Mesenchymal stem cell (in vitro differentiated cells and primary cell): Measurements from ENCODE around the gene ZNF439.
"Not testable (repeated sequence)": the region's sequence is repeated elsewhere in the genome, so short reads cannot be mapped to it uniquely, and the experiment has no call there.

Experiments
- DNase-seq: peaks from one replicate; pipeline ENCODE4 v3.0.0-alpha.2; 2013
- H2AFZ ChIP-seq: one replicate; pipeline ENCODE4 v1.6.1; 2013; ENCODE audit warnings: low read depth, mild to moderate bottlenecking, control low read depth, inconsistent platforms, low read length, moderate library complexity
- H2AK5ac ChIP-seq: 2 replicates; pipeline ENCODE4 v1.6.1; 2013; ENCODE audit warnings: low read length, moderate library complexity, mild to moderate bottlenecking, inconsistent platforms; ENCODE audit not compliant: severe bottlenecking
- H2BK120ac ChIP-seq: one replicate; pipeline ENCODE4 v1.6.1; 2013; ENCODE audit warnings: low read depth, mild to moderate bottlenecking, inconsistent platforms, low read length, moderate library complexity
- H2BK12ac ChIP-seq, 2 experiments: one replicate each; pipeline ENCODE4 v1.6.1; 2013; ENCODE audit warnings: inconsistent platforms in 2 of 2, low read length in 2 of 2, mild to moderate bottlenecking in 2 of 2, moderate library complexity in 2 of 2, control low read depth in 1 of 2
- H2BK15ac ChIP-seq: one replicate; pipeline ENCODE4 v1.6.1; 2013; ENCODE audit warnings: mild to moderate bottlenecking, low read depth, inconsistent platforms; ENCODE audit not compliant: poor library complexity, severe bottlenecking
- H2BK5ac ChIP-seq: 2 replicates; pipeline ENCODE4 v1.6.1; 2013; ENCODE audit warnings: low read depth, mild to moderate bottlenecking, low read length, control low read depth, inconsistent platforms; ENCODE audit not compliant: poor library complexity, severe bottlenecking
- H3K14ac ChIP-seq, 2 experiments: one replicate each; pipeline ENCODE4 v1.6.1; 2013; ENCODE audit warnings: inconsistent platforms in 2 of 2, low read length in 2 of 2, control low read depth in 1 of 2, mild to moderate bottlenecking in 1 of 2, moderate library complexity in 1 of 2
- H3K18ac ChIP-seq, 2 experiments: one replicate each; pipeline ENCODE4 v1.6.1; 2013; ENCODE audit warnings: inconsistent platforms in 2 of 2, low read length in 2 of 2, control low read depth in 1 of 2, low read depth in 1 of 2, mild to moderate bottlenecking in 1 of 2
- H3K23ac ChIP-seq, 2 experiments: one replicate each; pipeline ENCODE4 v1.6.1; 2013; ENCODE audit warnings: inconsistent platforms in 2 of 2, low read length in 2 of 2, mild to moderate bottlenecking in 2 of 2, moderate library complexity in 2 of 2, control low read depth in 1 of 2
- H3K27ac ChIP-seq: 2 replicates; pipeline ENCODE4 v1.5.1; 2013; ENCODE audit warnings: mild to moderate bottlenecking, moderate library complexity, low read length, control low read depth, inconsistent platforms; ENCODE audit not compliant: poor library complexity, severe bottlenecking
- H3K27me3 ChIP-seq, 2 experiments: 2 replicates each; pipeline versions ENCODE4 v1.6.1 to v1.7.0; 2013; ENCODE audit warnings: low read length in 2 of 2, mild to moderate bottlenecking in 2 of 2, moderate library complexity in 2 of 2, control low read depth in 1 of 2, inconsistent platforms in 1 of 2; ENCODE audit not compliant: control insufficient read depth in 1 of 2, insufficient read depth in 1 of 2
- H3K36me3 ChIP-seq, 2 experiments: 2 replicates each; pipeline versions ENCODE4 v1.6.1 to v1.7.0; 2013; ENCODE audit warnings: low read length in 2 of 2, control low read depth in 1 of 2, inconsistent platforms in 1 of 2, low read depth in 1 of 2, mild to moderate bottlenecking in 1 of 2; ENCODE audit not compliant: insufficient read depth in 2 of 2, control insufficient read depth in 1 of 2
- H3K4ac ChIP-seq, 2 experiments: one replicate each; pipeline ENCODE4 v1.6.1; 2013; ENCODE audit warnings: inconsistent platforms in 2 of 2, low read length in 2 of 2, mild to moderate bottlenecking in 2 of 2, moderate library complexity in 2 of 2, control low read depth in 1 of 2, low read depth in 1 of 2
- H3K4me1 ChIP-seq: 2 replicates; pipeline ENCODE4 v1.6.1; 2013; ENCODE audit warnings: low read depth, low read length, control low read depth; ENCODE audit not compliant: control insufficient read depth, insufficient read depth
- H3K4me2 ChIP-seq: 2 replicates; pipeline ENCODE4 v1.6.1; 2013; ENCODE audit warnings: low read length, mild to moderate bottlenecking, inconsistent platforms; ENCODE audit not compliant: poor library complexity, severe bottlenecking
- H3K4me3 ChIP-seq, 2 experiments: 2 replicates each; pipeline versions ENCODE4 v1.5.1 to v1.7.0; 2013; ENCODE audit warnings: low read length in 2 of 2, mild to moderate bottlenecking in 2 of 2, control low read depth in 1 of 2, low read depth in 1 of 2; ENCODE audit not compliant: insufficient read depth in 1 of 2
- H3K79me1 ChIP-seq: replicated peaks from 2 replicates; pipeline ENCODE4 v1.6.1; 2013; ENCODE audit warnings: mild to moderate bottlenecking, control low read depth, low read length, inconsistent platforms; ENCODE audit not compliant: poor library complexity, severe bottlenecking
- H3K9ac ChIP-seq: 2 replicates; pipeline ENCODE4 v1.7.0; 2013; ENCODE audit warnings: mild to moderate bottlenecking, low read length, moderate library complexity
- H3K9me3 ChIP-seq: 2 replicates; pipeline ENCODE4 v1.7.0; 2013; ENCODE audit warnings: mild to moderate bottlenecking, low read length; ENCODE audit not compliant: control insufficient read depth
- H4K8ac ChIP-seq: one replicate; pipeline ENCODE4 v1.6.1; 2013; ENCODE audit warnings: inconsistent platforms, mild to moderate bottlenecking, low read length, moderate library complexity
- H4K91ac ChIP-seq: one replicate; pipeline ENCODE4 v1.6.1; 2013; ENCODE audit warnings: mild to moderate bottlenecking, low read length, inconsistent platforms
- WGBS: methylation state at CpG from one replicate; pipeline ENCODE4 v1.1.7; 2013; ENCODE audit warnings: mixed read lengths; 5-methylcytosine and 5-hydroxymethylcytosine counted together

Gene ZNF439

DNA sequence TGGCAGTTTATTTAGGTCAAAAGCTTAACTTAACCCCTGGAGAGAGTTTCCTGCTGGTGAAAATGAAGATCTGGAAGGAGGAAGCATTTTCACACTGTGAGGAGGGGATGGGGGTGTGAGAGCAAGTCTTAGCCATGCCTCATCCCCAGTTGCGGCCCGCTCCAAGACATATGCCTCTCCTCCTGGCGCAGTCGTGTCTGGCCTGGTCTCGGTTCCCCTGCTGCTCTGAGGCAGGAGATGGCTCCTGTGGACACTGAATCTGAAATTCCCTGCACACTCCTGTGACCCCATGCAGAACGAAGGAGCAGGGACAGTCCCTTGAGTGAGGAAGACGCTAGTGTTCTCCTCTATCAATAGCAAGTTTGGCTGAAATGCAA, 38.7 kb downstream of the ZNF439 start:
- H3K9me3 ChIP-seq: no peaks in the 10 kb centered on the region
- no peak overlapping the region for H4K91ac ChIP-seq
- peak overlapping the region; percentile 43 for H3K27ac ChIP-seq
- H4K8ac ChIP-seq: peak overlapping the region; percentile 30
- no peak overlapping the region for H2BK5ac ChIP-seq
- peak overlapping the region in 1 of 2 experiments; percentile 88 for H3K4me3 ChIP-seq
- no peak overlapping the region for H3K4ac ChIP-seq
- H3K23ac ChIP-seq: no peak overlapping the region
- H3K79me1 ChIP-seq: peaks cover 8% of the 10 kb centered on the region
- peaks cover 0 to 12% of the 10 kb centered on the region in 2 experiments for H3K36me3 ChIP-seq
- DNase-seq: no peak
- peaks cover 3% of the 10 kb centered on the region for H3K4me1 ChIP-seq
- H3K18ac ChIP-seq: peak overlapping the region in 1 of 2 experiments; percentile 13
- no peak overlapping the region for H3K14ac ChIP-seq
- no peak overlapping the region for H2BK15ac ChIP-seq
- H3K9ac ChIP-seq: peak overlapping the region; percentile 83
- peaks cover 0 to 3% of the 10 kb centered on the region in 2 experiments for H3K27me3 ChIP-seq
- H3K4me2 ChIP-seq: peak overlapping the region; percentile 77
- H2BK12ac ChIP-seq: no peak overlapping the region
- 50% methylated on average over 7 of the region's 7 CpGs for WGBS
- H2AFZ ChIP-seq: peak overlapping the region; percentile 30
- no peak overlapping the region for H2AK5ac ChIP-seq
- H2BK120ac ChIP-seq: peak overlapping the region; percentile 29

- peak within 1 kb of the TSS; percentile 95 for H2BK5ac ChIP-seq
- H3K18ac ChIP-seq: peak within 1 kb of the TSS; percentile 56 to 94
- H3K27me3 ChIP-seq: no peaks in the 10 kb centered on the region
- peaks cover 3% of the 10 kb centered on the region for H3K4me1 ChIP-seq
- peaks cover 10% of the 10 kb centered on the region for H3K79me1 ChIP-seq
- 2% methylated on average over 56 of the region's 56 CpGs for WGBS
- H3K27ac ChIP-seq: peak within 1 kb of the TSS; percentile 98
- H3K9me3 ChIP-seq: no peaks in the 10 kb centered on the region
- H2AK5ac ChIP-seq: peak within 1 kb of the TSS; percentile 74
- H3K14ac ChIP-seq: peak within 1 kb of the TSS in 1 of 2 experiments; percentile 62
- peak within 1 kb of the TSS; percentile 98 for H2AFZ ChIP-seq
- peak within 1 kb of the TSS; percentile 77 for H3K4me2 ChIP-seq
- H2BK12ac ChIP-seq: peak within 1 kb of the TSS; percentile 15 to 76
- H3K9ac ChIP-seq: peak within 1 kb of the TSS; percentile 83
- peak within 1 kb of the TSS; percentile 30 for H4K8ac ChIP-seq
- H3K4ac ChIP-seq: peak within 1 kb of the TSS; percentile 46 to 95
- no peak within 1 kb of the TSS for H4K91ac ChIP-seq
- peak within 1 kb of the TSS; percentile 54 for H2BK15ac ChIP-seq
- peak within 1 kb of the TSS; percentile 29 for H2BK120ac ChIP-seq
- peaks cover 0 to 14% of the 10 kb centered on the region in 2 experiments for H3K36me3 ChIP-seq
- H3K4me3 ChIP-seq: peak within 1 kb of the TSS; percentile 88 to 89
- no peak within 1 kb of the TSS for H3K23ac ChIP-seq
- DNase-seq: peak; percentile 87
Measured at GRCh38 chr19:11887611-11888531, 39.3 kb downstream of the ZNF439 start, which contains the start of gene ZNF69. Gene ZNF69, plus strand, starts transcription at chr19:11887782. Its CDS starts 142 bp downstream, at chr19:11887924.

- not testable (repeated sequence) for H3K4me3 ChIP-seq, H3K27me3 ChIP-seq, H3K9ac ChIP-seq, H3K14ac ChIP-seq, H2AK5ac ChIP-seq, H3K9me3 ChIP-seq, H3K4me1 ChIP-seq, DNase-seq, H3K4me2 ChIP-seq, H4K8ac ChIP-seq, H2BK120ac ChIP-seq, H2BK5ac ChIP-seq, H3K18ac ChIP-seq, H3K4ac ChIP-seq, H4K91ac ChIP-seq, H2BK12ac ChIP-seq, H2BK15ac ChIP-seq, H3K23ac ChIP-seq, H3K27ac ChIP-seq, H2AFZ ChIP-seq
- WGBS: 56% methylated on average over 6 of the region's 6 CpGs
- Histone ChIP-seq H3K79me1 (peaks cover 24% of the 10 kb centered on the region), H3K36me3 (peaks cover 0 to 29% of the 10 kb centered on the region in 2 experiments)
Measured at GRCh38 chr19:11889901-11890300, 41.4 kb downstream of the ZNF439 start.

- no peak overlapping the region for H2BK5ac ChIP-seq
- H3K27me3 ChIP-seq: no peaks in the 10 kb centered on the region
- no peak overlapping the region for H3K4ac ChIP-seq
- H2AFZ ChIP-seq: no peak overlapping the region
- H3K27ac ChIP-seq: no peak overlapping the region
- DNase-seq: no peak
- peaks cover 0 to 34% of the 10 kb centered on the region in 2 experiments for H3K36me3 ChIP-seq
- no peaks in the 10 kb centered on the region for H3K9me3 ChIP-seq
- no peak overlapping the region for H3K14ac ChIP-seq
- no peak overlapping the region for H3K9ac ChIP-seq
- H3K79me1 ChIP-seq: peaks cover 29% of the 10 kb centered on the region
- no peak overlapping the region for H4K8ac ChIP-seq
- WGBS: 96% methylated on average over 5 of the region's 5 CpGs
- no peak overlapping the region for H2BK15ac ChIP-seq
- H2AK5ac ChIP-seq: no peak overlapping the region
- H3K4me1 ChIP-seq: peaks cover 3% of the 10 kb centered on the region
- no peak overlapping the region for H3K4me3 ChIP-seq
- no peak overlapping the region for H3K4me2 ChIP-seq
- no peak overlapping the region for H3K23ac ChIP-seq
- no peak overlapping the region for H2BK120ac ChIP-seq
- no peak overlapping the region for H3K18ac ChIP-seq
- no peak overlapping the region for H4K91ac ChIP-seq
- no peak overlapping the region for H2BK12ac ChIP-seq
Measured at GRCh38 chr19:11890634-11891033, 42.1 kb downstream of the ZNF439 start.
